Mesothelial cell of epicardium (in vitro differentiated cells): ENCODE data around the gene HTR2C. TPM values are rescaled to one million over a fixed set of nuclear protein-coding genes. Genes with fewer than 3 reads are reported as not detected.

Source experiments
- DNase-seq, 2 experiments: peaks; one replicate each; pipeline ENCODE4 v3.0.0; 2021; ENCODE audit warnings: low spot score in 2 of 2; ENCODE audit not compliant: unreplicated experiment in 2 of 2
- H3K27ac Mint-ChIP-seq: 2 replicates; pipeline ENCODE4 v1.8.0; 2021; ENCODE audit warnings: mixed read lengths
- H3K27me3 Mint-ChIP-seq: 2 replicates; pipeline ENCODE4 v1.8.0; 2021; ENCODE audit warnings: low read depth, mixed read lengths
- H3K36me3 Mint-ChIP-seq: 2 replicates; pipeline ENCODE4 v1.8.0; 2021; ENCODE audit warnings: mixed read lengths
- H3K4me1 Mint-ChIP-seq: 2 replicates; pipeline ENCODE4 v1.8.0; 2021; ENCODE audit warnings: mixed read lengths
- H3K4me3 Mint-ChIP-seq: 2 replicates; pipeline ENCODE4 v1.8.0; 2021; ENCODE audit warnings: mild to moderate bottlenecking, moderate library complexity, mixed read lengths
- H3K9me3 Mint-ChIP-seq: 2 replicates; pipeline ENCODE4 v1.8.0; 2021; ENCODE audit warnings: mixed read lengths
- CTCF ChIP-seq: fragments of 200-600 bp; sonication (generic); IDR thresholded peaks from one replicate; pipeline ENCODE4 v1.5.0; 2021; ENCODE audit warnings: antibody characterized with exemption; ENCODE audit not compliant: unreplicated experiment
- total RNA-seq: library from RNA; stranded (reverse); gene quantifications from 3 replicates; pipeline ENCODE4 v1.2.1, GENCODE V29; 2021

The HTR2C gene
- total RNA-seq, 1 donor from 2014 or later = 1.1 TPM

GRCh38 chrX:114798907-114799306, 215.0 kb downstream of the HTR2C start:
- no peak overlapping the region for H3K27ac Mint-ChIP-seq
- H3K4me1 Mint-ChIP-seq = no peaks in the 10 kb centered on the region
- H3K4me3 Mint-ChIP-seq = no peak overlapping the region
- no peaks in the 10 kb centered on the region for H3K27me3 Mint-ChIP-seq
- H3K9me3 Mint-ChIP-seq = no peaks in the 10 kb centered on the region
- no peak for TF ChIP-seq CTCF
- no peak for DNase-seq
- no peaks in the 10 kb centered on the region for H3K36me3 Mint-ChIP-seq

GRCh38 chrX:114800719-114801118, 216.8 kb downstream of the HTR2C start:
- DNase-seq = no peak
- H3K27ac Mint-ChIP-seq = no peak overlapping the region
- H3K27me3 Mint-ChIP-seq = no peaks in the 10 kb centered on the region
- H3K4me3 Mint-ChIP-seq = no peak overlapping the region
- TF ChIP-seq CTCF = no peak
- H3K36me3 Mint-ChIP-seq = no peaks in the 10 kb centered on the region
- no peaks in the 10 kb centered on the region for H3K4me1 Mint-ChIP-seq
- no peaks in the 10 kb centered on the region for H3K9me3 Mint-ChIP-seq

GRCh38 chrX:114819509-114819908, 235.6 kb downstream of the HTR2C start:
- Mint-ChIP-seq H3K27me3 (no peaks in the 10 kb centered on the region), H3K4me1 (no peaks in the 10 kb centered on the region), H3K4me3 (no peak overlapping the region), H3K27ac (no peak overlapping the region), H3K36me3 (no peaks in the 10 kb centered on the region), H3K9me3 (no peaks in the 10 kb centered on the region)
- no peak for TF ChIP-seq CTCF
- DNase-seq = no peak

GRCh38 chrX:114841051-114841450, 257.2 kb downstream of the HTR2C start:
- Mint-ChIP-seq H3K4me3 (no peak overlapping the region), H3K36me3 (no peaks in the 10 kb centered on the region), H3K4me1 (no peaks in the 10 kb centered on the region), H3K27me3 (no peaks in the 10 kb centered on the region), H3K27ac (no peak overlapping the region), H3K9me3 (peaks cover 4% of the 10 kb centered on the region)
- no peak for DNase-seq
- no peak for TF ChIP-seq CTCF

GRCh38 chrX:114842181-114842580, 258.3 kb downstream of the HTR2C start:
- peaks cover 10% of the 10 kb centered on the region for H3K9me3 Mint-ChIP-seq
- H3K36me3 Mint-ChIP-seq = no peaks in the 10 kb centered on the region
- H3K4me3 Mint-ChIP-seq = no peak overlapping the region
- no peaks in the 10 kb centered on the region for H3K4me1 Mint-ChIP-seq
- no peak overlapping the region for H3K27ac Mint-ChIP-seq
- no peak for TF ChIP-seq CTCF
- no peak for DNase-seq
- H3K27me3 Mint-ChIP-seq = no peaks in the 10 kb centered on the region

- no peak for TF ChIP-seq CTCF
- Mint-ChIP-seq H3K4me3 (no peak overlapping the region), H3K36me3 (peaks cover 2% of the 10 kb centered on the region), H3K27ac (no peak overlapping the region), H3K4me1 (no peaks in the 10 kb centered on the region), H3K27me3 (no peaks in the 10 kb centered on the region), H3K9me3 (peaks cover 14% of the 10 kb centered on the region)
- DNase-seq = no peak
These were observed 305.6 kb downstream of the HTR2C start for GRCh38 chrX:114889481-114889880.
